Activated CD8-positive, alpha-beta memory T cell treated with anti-CD3 and anti-CD28 coated beads, Interleukin-2, amount 50 U/mL, for 48 hours (primary cell): ENCODE measurements around the gene SPDYE6.
"Not testable (repeated sequence)": the region's sequence is repeated elsewhere in the genome, so short reads cannot be mapped to it uniquely, and the experiment has no call there.

Experiments
- DNase-seq: peaks from one replicate; pipeline ENCODE4 v3.0.0-alpha.2; 2020

The SPDYE6 gene

DNA sequence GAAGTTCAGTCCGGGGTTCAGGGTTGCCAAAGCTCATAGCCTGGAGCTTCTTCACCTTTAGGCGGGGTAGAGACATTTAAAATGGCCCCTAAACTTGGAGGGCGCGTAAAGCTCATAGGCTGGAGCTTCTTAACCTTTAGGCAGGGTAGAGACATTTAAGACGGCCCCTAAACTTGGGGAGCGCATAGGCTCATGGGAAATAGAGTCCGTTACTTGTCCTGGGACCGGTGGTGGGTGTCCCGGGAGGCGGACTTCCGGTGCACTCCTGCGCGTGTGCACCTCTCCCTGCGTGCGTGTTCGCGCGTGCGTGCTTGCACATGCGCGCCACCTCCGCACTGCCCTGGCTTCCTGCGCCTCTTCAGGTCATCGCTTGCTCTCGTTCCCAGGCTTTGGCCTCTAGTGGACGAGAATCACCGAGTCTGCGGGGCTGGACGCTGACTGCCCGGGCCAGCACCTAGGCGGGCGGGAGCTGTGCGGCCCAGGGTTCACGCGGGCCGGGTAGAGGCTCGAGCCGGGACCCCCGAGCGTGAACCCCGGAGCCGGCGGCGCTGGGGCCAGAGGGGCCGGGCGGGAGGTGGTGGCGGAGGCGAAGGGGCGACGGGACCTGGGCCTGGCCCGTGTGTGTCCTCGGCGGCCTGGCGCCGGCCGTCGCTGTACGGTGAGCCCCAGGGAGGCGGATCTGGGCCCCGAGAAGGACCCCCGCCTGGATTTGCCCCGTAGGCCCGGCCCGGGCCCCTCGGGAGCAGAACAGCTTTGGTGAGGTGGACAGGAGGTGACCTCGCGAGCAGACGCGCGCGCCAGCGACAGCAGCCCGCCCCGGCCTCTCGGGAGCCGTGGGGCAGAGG is 7.5 kb upstream of the SPDYE6 start:
- DNase-seq, result peak; percentile 93

DNA sequence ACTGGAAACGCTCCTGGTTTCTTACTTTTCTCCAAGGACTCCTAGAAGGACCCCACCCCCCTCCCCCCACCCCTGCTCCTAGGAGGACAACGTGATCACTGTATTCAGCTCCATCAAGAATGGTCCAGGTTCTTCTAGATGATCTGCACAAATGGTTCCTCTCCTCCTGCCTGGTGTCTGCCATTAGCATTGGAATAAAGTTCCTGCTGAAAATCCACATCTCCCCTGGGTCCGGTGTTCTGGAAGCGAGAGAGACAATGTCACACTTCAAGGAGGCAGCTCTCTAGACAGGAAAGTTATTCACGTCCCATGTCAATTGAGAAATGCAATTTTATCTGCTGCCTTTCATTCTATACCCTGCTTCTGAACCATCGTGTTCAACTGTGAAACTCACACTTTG is 9.3 kb downstream of the SPDYE6 start:
- DNase-seq, result not testable (repeated sequence)

DNA sequence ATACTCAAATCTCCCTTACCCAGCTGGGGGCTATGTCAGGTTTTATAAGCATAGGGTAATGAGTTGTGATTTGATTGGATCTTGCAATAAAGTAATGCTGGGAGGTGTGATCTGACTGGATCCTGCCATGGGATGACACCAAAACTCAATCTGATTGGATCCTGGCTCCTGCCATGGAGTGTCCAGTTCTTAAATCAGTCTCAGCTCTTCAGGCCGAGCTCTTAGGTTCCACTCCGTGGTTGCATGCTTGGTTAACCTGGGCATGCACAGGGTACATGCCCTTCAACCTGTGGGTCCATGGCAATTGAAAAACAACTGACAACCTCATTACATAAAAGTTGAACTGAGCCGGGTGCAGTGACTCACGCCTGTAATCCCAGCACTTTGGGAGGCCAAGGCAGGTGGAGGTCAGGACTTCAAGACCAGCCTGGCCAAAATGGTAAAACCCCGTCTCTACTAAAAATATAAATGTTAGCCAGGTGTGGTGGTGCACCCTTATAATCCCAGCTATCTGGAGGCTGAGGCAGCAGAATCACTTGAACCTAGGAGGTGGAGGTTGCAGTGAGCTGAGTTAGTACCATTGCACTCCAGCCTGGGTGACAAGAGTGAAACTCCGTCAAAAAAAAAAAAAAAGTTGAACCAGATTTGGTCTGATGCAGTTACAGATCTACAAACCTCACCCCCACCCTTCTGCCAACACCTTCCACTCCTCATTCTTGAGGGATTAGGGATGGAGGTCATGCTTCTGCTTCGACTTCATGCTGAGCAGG is 15.5 kb downstream of the SPDYE6 start:
- not testable (repeated sequence) for DNase-seq

DNA sequence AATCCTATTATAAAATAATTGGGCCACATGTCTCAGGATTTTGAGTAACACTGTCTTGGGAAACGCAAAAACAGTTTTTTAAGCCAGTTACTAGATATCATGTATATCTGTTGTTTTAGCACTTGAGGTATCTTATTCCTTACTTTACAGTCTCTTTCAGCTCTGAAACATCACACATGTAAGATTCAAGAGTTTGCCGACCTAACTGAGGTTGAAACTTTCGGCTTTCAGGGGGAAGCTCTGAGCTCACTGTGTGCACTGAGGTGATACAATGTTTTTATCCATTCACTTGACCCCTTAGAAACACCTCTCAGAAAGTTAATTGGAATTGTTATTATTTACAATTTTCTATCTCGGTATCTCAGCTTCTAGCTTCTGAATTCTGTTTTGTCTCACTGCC is 18.8 kb downstream of the SPDYE6 start:
- DNase-seq, result not testable (repeated sequence)

DNA sequence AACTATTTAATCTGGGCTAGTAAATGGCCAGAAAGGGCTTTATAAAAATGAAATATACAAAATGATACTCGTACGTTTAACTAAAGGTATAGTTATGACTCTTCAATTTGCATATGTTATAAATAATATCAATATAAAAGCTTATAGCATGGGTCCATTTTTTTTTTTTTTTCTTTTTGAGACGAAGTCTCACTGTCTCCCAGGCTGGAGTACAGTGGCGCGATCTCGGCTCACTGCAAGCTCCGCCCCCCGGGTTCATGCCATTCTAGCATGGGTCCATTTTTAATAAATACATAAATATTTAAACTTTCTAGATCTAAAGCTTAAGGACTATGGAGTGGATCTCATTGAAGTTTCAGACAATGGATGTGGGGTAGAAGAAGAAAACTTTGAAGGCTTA is 19.2 kb downstream of the SPDYE6 start:
- DNase-seq, result not testable (repeated sequence)

DNA sequence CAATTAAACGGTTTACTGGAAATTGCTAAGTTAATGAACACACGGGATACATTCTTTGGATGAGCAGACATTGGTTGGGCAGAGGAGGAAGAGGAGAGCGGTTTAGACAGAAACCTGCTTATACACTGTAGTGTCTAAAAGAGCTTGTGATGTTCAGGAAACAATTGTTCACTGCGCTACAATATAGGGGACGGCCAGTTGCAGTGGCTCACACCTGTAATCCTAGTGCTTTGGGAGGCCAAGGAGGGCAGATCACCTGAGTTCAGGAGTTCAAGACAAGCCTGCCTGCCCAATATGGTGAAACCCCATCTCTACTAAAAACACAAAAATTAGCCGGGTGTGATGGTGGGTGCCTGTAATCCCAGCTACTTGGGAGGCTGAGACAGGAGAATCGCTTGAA is 20.7 kb downstream of the SPDYE6 start:
- DNase-seq, result not testable (repeated sequence)

DNA sequence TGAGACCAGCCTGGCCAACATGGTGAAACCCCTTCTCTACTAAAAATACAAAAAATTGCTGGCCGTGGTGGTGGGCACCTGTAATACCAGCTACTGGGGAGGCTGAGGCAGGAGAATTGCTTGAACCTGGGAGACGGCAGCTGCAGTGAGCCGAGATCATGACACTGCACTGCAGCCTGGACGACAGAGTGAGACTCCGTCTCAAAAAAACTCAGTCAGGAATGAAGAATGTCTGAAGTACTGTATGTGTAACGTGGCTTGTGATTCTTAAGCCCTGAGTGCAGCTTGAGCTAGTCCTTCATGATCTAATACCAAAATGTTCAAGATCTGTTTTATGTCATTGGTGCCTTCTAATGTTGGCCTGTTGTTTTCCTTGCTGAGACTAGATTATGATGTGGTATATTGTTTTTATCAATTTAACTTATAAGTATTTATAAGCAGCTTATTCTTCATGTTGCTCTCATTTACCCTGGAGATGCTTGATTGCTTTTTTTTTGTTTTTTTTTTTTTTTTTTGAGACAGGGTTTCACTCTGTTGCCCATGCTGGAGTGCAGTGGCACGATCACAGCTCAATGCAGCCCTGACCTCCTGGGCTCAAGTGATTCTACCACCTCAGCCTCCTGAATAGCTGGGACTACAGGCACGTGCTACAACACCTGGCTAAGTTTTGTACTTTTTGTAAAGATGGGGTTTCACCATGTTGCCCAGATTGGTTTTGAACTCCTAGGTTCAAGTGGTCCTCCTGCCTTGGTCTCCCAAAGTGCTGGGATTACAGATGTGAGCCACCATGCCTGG is 25.4 kb downstream of the SPDYE6 start:
- not testable (repeated sequence) for DNase-seq

DNA sequence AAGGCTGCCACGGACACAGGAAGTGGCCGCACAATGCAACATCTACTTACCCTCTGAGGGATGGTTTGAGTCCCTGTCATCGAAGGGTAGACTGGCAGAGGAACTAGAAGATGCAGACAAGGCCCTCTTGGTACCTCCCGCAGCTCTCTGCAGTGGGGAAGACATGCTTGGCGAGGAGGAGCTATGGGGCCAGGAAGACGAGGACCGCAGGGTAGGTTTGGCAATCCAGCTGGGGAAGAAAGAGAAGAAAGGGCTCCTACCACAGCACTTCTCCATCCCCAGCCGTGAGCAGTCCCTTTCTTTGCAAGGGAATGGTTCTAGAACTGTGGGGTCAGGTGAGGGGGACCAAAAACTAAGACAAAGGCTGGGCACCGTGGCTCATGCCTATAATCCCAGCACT is 26.9 kb downstream of the SPDYE6 start:
- DNase-seq, result not testable (repeated sequence)

DNA sequence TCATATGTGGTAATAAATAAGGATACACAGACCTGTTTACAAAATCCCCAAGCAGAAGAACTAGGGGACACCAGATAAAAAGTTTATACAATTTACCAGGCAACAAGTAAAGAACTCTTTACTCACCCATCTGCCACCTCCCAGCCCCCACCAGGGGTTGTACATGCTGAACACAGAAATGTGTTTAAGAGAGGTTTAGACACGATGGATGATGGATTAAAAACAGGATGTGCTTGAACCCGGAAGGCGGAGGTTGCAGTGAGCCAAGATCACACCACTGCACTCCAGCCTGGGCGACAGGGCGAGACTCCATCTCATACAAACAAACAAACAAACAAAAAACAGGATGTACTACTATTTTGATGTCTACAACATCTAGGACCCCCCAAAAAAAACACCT is 27.4 kb downstream of the SPDYE6 start:
- not testable (repeated sequence) for DNase-seq

DNA sequence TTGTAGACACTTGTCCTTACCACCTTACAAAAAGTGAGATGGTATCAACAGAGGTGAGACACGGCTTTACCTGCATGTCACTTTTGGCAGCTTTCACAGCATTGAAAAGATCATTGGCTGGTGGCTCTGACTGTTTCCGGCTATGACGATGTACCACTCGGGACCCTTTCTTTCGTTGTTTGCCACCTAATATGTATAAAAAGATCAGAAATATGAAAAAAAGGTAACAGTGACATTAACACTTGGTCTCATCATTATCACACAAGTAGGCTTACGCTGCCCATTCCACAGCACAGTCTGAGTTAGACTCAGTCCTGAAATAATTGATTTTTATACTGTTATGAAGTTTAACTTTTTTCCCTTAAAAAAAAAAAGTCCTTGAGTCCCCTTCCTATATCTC is 29.1 kb downstream of the SPDYE6 start:
- DNase-seq, result not testable (repeated sequence)

DNA sequence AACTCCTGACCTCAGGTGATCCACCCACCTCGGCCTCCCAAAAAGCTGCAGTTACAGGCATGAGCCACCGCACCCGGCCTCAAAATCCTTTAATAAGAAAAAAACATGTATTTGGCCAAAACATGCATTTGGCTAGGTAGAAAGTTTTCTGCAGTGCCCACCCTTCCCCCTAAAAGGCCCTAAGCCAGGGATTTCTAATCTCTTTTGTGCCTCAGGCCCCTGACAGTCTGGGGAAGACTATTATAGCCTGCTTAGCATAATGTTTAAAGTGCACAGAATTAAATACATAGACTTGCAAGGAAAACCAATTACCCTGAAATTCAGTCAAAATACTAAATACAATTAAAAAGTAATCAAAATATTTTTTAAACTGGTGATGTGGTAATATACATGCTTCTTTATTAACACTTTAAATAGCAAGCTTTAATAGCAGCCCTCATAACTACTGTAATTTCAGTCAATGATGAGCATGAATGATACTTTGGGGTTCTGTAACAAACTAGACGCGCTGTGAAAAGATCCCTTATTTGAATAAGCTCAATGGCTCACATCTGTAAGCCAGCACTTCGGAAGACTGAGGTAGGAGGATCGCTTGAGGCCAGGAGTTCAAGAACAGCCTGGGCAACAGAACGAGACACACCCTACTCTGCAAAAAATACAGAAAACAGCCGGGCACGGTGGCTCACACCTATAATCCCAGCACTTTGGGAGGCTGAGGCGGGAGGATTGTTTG is 29.9 kb downstream of the SPDYE6 start:
- DNase-seq, result no peak

DNA sequence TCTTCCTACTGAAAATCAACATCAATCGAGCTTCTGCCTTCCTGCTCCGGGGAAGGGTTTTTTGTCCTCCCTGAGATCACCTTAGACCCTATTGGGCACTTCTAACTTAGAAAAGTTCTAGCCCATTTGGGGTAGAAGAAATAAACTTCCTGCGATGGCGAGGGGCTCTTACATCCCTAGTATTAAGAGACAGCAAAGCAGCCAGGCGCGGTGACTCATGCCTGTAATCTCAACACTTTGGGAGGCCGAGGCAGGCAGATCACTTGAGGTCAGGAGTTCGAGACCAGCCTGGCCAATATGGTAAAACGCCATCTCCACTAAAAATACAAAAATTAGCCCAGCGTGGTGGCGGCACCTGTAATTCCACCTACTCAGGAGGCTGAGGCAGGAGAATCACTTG is 31.1 kb downstream of the SPDYE6 start:
- DNase-seq, result not testable (repeated sequence)

DNA sequence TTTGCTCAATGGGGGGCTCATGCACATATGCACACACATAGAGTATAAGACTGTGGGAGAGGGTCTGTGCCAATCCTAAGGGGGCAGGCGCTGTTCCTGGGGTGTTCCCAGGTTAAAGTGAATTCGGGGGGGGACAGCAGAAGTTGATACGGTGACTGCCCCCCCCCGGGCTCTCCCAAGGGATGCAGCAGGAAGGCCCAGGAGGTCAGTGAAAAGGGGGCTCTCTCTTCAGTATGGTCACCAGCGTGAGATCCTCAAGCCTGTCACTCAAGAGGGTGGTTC is 32.4 kb downstream of the SPDYE6 start:
- DNase-seq, result no peak

DNA sequence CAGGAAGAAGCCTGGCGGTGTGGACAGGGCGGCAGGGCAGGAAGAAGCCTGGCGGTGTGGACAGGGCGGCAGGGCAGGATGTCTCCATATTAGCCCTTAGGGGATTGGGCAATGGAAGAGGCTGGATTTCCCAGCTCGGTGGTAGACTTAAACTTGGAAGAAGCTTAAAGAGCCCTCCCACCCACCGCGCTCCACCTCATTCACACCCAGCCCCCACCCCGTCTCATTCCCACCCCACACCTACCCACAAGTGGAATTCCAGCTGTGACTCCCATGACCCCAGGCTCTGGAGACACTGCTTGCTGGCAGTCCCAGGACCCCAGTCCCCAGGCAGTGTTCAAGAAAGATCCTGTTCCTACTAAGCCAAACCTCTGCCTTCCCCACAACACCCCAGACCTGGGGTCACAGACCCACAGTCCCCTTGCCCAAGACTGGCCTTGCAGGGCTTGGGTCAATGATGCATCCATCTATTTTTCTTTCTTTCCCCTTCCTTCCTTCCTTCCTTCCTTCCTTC is 34.0 kb downstream of the SPDYE6 start:
- peak; percentile 20 for DNase-seq

DNA sequence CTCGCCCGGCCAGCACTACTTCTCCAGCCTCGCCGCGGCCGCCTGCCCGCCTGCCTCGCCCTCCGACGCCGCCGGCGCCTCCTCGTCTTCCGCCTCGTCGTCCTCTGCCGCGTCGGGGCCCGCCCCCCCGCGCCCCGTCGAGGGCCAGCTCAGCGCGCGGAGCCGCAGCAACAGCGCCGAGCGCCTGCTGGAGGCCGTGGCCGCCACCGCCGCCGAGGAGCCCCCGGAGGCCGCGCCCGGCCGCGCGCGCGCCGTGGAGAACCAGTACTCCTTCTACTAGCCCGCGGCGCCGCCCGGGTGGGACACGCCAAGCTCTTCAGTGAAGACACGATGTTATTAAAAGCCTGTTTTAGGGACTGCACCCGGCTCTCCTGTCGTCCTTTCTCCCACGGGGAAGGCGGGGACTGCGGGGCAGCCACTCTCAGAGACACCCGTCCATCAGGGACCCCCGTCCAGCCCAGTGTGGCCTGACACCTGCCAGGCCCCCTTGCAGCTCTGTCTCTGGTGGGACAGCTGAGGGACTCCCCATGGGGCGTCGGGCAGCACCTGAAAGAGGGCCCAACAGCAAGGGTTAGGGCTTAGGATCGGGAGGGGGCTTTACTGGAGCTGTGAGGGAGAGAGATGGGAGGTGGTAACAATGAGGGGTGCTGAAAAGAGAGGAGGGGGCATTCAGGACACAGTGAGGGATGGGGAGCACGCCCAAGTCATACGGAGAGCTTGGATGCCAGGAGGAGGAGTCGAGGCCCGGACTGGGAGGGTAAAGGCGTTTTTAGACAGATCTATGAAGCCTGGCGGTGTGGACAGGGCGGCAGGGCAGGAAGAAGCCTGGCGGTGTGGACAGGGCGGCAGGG is 34.7 kb downstream of the SPDYE6 start:
- DNase-seq, result peak; percentile 47

DNA sequence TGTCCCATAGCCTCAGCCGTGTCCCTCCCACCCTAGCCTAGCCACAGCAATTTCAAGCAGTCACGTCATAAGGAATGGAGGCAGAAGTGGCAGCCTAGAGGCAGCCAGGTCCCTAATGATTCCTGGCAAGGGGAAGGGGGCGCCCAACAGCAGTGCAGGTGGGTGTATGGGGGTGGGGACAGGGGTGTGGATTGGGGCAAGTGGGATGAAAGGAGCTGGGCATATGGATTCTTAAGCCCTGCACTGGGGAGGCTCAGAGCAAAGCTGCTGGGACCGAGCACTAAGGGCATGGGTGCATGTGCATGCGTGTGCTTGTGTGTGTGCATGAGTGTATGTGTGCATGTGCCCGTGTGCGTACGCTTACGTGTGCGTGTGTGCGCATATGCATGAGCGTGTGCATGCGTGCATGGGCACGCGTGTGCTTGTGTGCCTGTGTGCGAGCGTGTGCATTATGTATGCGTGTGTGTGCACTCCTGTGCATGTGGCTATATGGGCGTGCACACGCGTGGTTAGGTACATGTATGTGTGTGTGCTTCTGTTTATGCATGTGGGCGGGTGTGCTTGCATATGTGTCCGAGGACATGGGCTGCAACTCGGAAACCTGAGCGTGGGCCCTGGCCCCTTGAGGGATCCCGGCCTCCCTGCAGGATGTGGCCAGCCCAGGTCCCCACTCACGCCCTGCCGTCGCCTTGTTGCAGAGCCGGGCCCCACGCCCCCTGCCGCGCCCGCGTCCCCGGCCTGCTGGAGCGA is 35.5 kb downstream of the SPDYE6 start:
- peak; percentile 12 for DNase-seq

DNA sequence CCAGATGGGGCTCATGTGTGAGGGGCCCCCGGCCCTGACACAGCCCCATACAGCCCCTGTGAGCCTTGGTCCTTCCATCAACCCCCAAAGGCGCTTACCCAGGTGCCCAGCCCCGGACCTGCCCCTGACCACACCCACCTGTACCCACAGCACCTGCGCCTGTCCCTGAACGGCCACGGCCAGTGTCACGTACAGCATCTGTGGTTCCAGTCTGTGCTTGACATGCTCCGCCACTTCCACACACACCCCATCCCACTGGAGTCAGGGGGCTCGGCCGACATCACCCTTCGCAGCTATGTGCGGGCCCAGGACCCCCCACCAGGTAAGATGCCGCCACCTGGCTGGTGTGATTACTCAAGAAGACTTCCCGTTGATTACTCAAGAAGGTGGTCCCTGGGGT is 36.1 kb downstream of the SPDYE6 start:
- no peak for DNase-seq

DNA sequence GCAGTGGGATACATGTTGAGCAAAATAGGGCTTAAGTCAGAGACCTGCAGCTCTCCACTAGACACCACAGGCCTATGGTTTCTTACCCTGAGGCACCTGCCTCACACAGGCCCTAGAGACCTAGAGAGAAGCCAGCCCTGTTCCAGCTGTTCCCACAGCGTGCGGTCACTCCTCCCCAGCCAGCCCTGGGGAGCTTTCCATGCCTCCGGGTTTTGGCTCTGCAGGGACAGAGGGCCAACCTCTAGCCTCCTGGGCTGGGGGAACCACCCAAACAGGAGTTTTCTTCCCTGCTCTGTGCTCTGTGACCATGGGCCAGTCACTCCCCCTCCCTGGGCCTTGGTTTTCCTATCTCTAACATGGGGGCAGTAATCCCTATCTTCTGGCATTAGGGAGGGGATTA is 36.6 kb downstream of the SPDYE6 start:
- DNase-seq, result no peak

DNA sequence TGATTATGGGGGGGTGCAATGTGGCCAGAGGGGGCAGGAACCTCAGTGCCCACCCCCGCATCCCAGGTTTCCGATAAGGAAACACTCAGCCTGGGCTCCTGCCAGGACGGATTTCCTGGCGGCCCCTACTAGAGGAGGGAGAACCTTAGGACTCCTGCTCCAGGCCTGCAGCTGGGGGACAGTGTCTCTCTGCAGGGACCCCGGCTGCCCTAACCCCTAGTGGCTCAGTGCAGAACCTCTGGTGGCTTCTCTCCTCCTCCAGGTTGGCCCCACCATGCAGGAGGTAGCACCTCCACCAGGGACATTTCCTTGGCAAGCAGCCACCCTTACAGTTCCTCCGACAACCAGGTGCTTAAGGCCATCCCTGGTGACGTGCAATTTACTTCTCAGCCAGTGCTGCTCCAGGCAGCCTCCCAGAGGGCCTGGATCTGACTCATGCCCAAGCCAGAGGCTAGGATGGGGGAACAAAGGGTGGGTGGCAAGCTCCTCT is 37.7 kb downstream of the SPDYE6 start:
- no peak for DNase-seq

DNA sequence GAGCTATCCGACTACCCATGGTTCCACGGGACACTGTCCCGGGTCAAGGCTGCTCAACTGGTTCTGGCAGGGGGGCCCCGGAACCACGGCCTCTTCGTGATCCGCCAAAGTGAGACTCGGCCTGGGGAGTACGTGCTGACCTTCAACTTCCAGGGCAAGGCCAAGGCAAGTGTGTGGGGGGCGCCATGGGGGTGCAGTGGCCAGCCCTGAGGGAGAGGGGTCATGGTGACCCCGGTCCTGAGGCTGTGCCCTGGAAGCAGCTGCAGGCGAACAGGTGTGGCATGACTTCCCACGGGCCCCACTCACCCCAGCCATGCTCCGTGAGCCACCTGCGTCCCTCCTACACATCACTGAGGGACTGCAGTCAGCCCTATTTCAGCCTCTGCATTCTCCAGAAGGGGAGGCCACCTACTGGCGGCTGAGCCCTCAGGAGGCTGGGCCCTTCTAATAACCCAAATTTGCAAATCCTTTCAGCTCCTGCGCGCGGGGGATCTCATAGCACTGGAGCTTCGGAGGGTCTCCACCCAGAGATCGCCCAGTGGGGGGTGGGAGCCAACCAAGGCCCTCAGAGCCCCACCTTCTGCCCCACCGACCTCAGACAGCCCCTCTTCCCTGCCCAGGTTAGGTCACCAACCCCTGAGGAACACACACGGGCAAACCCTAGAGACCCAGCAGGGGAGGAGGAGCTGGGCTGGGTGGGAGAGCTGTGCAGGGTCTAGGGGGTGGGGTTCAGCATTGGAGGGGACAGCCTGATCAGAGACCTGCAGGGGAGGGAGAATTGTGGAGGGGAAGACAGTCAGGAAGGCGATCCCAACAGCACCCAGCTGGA is 38.8 kb downstream of the SPDYE6 start:
- DNase-seq, result no peak
